Subcutaneous abdominal adipose tissue (tissue), 5 donors: Measurements from ENCODE around the gene ZNF326.

ENCODE experiments used
- H3K27ac ChIP-seq: one replicate; pipeline ENCODE4 v1.7.0; 2013; ENCODE audit warnings: low read depth, mild to moderate bottlenecking, inconsistent platforms, low read length, moderate library complexity
- H3K27me3 ChIP-seq, 5 donors: one replicate each; pipeline ENCODE4 v1.7.0; 2013; ENCODE audit warnings: low read length in 5 of 5, inconsistent platforms in 1 of 5; ENCODE audit not compliant: control insufficient read depth in 5 of 5, insufficient read depth in 4 of 5
- H3K36me3 ChIP-seq, 5 donors: one replicate each; pipeline ENCODE4 v1.7.0; 2013; ENCODE audit warnings: low read length in 5 of 5; ENCODE audit not compliant: control insufficient read depth in 5 of 5, insufficient read depth in 5 of 5
- H3K4me1 ChIP-seq, 5 donors: one replicate each; pipeline ENCODE4 v1.7.0; 2013; ENCODE audit warnings: low read length in 5 of 5, mild to moderate bottlenecking in 3 of 5, moderate library complexity in 1 of 5; ENCODE audit not compliant: control insufficient read depth in 5 of 5, insufficient read depth in 5 of 5
- H3K4me3 ChIP-seq, 5 donors: one replicate each; pipeline ENCODE4 v1.7.0; 2013; ENCODE audit warnings: low read length in 5 of 5, low read depth in 1 of 5
- H3K9ac ChIP-seq, 5 donors: one replicate each; pipeline ENCODE4 v1.7.0; 2013; ENCODE audit warnings: low read length in 5 of 5, mild to moderate bottlenecking in 4 of 5, moderate library complexity in 3 of 5
- H3K9me3 ChIP-seq, 5 donors: one replicate each; pipeline ENCODE4 v1.7.0; 2013; ENCODE audit warnings: low read length in 5 of 5; ENCODE audit not compliant: control insufficient read depth in 5 of 5
- donor health status: healthy.
- donor health status: healthy.
- donor health status: healthy.
- donor health status: healthy.
- donor health status: healthy.

Gene ZNF326

GRCh38 chr1:89953929-89954328 lies 41.0 kb upstream of the ZNF326 start:
- no peaks in the 10 kb centered on the region for H3K27me3 ChIP-seq
- H3K27ac ChIP-seq: no peak overlapping the region
- H3K4me3 ChIP-seq: no peak overlapping the region
- H3K9ac ChIP-seq: no peak overlapping the region
- H3K4me1 ChIP-seq: no peaks in the 10 kb centered on the region
- H3K9me3 ChIP-seq: no peaks in the 10 kb centered on the region
- H3K36me3 ChIP-seq: no peaks in the 10 kb centered on the region

- H3K4me1 ChIP-seq: no peaks in the 10 kb centered on the region
- H3K27ac ChIP-seq: no peak overlapping the region
- H3K36me3 ChIP-seq: no peaks in the 10 kb centered on the region
- H3K9ac ChIP-seq: no peak overlapping the region
- no peaks in the 10 kb centered on the region for H3K9me3 ChIP-seq
- H3K4me3 ChIP-seq: no peak overlapping the region
- no peaks in the 10 kb centered on the region for H3K27me3 ChIP-seq
Measured at GRCh38 chr1:89954401-89954800, 40.5 kb upstream of the ZNF326 start.

- H3K9me3 ChIP-seq: no peaks in the 10 kb centered on the region
- H3K36me3 ChIP-seq: no peaks in the 10 kb centered on the region
- no peaks in the 10 kb centered on the region for H3K4me1 ChIP-seq
- H3K4me3 ChIP-seq: no peak overlapping the region
- no peak overlapping the region for H3K27ac ChIP-seq
- H3K9ac ChIP-seq: no peak overlapping the region
- H3K27me3 ChIP-seq: no peaks in the 10 kb centered on the region
Measured at GRCh38 chr1:89955311-89956205, 39.4 kb upstream of the ZNF326 start.

- no peak overlapping the region for H3K27ac ChIP-seq
- no peaks in the 10 kb centered on the region for H3K27me3 ChIP-seq
- no peak overlapping the region for H3K4me3 ChIP-seq
- H3K4me1 ChIP-seq: peaks cover 0 to 4% (median 0%) of the 10 kb centered on the region in 5 donors
- H3K9me3 ChIP-seq: no peaks in the 10 kb centered on the region
- H3K36me3 ChIP-seq: no peaks in the 10 kb centered on the region
- no peak overlapping the region for H3K9ac ChIP-seq
Measured at GRCh38 chr1:89957107-89957506, 37.8 kb upstream of the ZNF326 start.

- Histone ChIP-seq H3K27me3 (no peaks in the 10 kb centered on the region), H3K27ac (no peak overlapping the region), H3K4me1 (peaks cover 0 to 4% (median 0%) of the 10 kb centered on the region in 5 donors), H3K9ac (no peak overlapping the region), H3K4me3 (no peak overlapping the region), H3K9me3 (peaks cover 0 to 2% (median 0%) of the 10 kb centered on the region in 5 donors), H3K36me3 (no peaks in the 10 kb centered on the region)
Measured at GRCh38 chr1:89958851-89959654, 35.9 kb upstream of the ZNF326 start.

GRCh38 chr1:89959719-89960118 lies 35.2 kb upstream of the ZNF326 start:
- no peaks in the 10 kb centered on the region for H3K27me3 ChIP-seq
- no peak overlapping the region for H3K9ac ChIP-seq
- no peaks in the 10 kb centered on the region for H3K36me3 ChIP-seq
- peaks cover 0 to 4% (median 0%) of the 10 kb centered on the region in 5 donors for H3K4me1 ChIP-seq
- no peak overlapping the region for H3K4me3 ChIP-seq
- peaks cover 0 to 2% (median 0%) of the 10 kb centered on the region in 5 donors for H3K9me3 ChIP-seq
- H3K27ac ChIP-seq: no peak overlapping the region

GRCh38 chr1:89962024-89962741 lies 32.7 kb upstream of the ZNF326 start:
- peaks cover 0 to 2% (median 0%) of the 10 kb centered on the region in 5 donors for H3K9me3 ChIP-seq
- peaks cover 0 to 9% (median 0%) of the 10 kb centered on the region in 5 donors for H3K4me1 ChIP-seq
- H3K27ac ChIP-seq: no peak overlapping the region
- H3K27me3 ChIP-seq: no peaks in the 10 kb centered on the region
- H3K9ac ChIP-seq: no peak overlapping the region
- no peak overlapping the region for H3K4me3 ChIP-seq
- H3K36me3 ChIP-seq: no peaks in the 10 kb centered on the region

- Histone ChIP-seq H3K4me3 (no peak overlapping the region), H3K27ac (no peak overlapping the region), H3K4me1 (peaks cover 0 to 9% (median 0%) of the 10 kb centered on the region in 5 donors), H3K9me3 (peaks cover 0 to 2% (median 0%) of the 10 kb centered on the region in 5 donors), H3K9ac (no peak overlapping the region), H3K36me3 (no peaks in the 10 kb centered on the region), H3K27me3 (no peaks in the 10 kb centered on the region)
Measured at GRCh38 chr1:89962742-89963075, 32.2 kb upstream of the ZNF326 start.

- peaks cover 0 to 2% (median 0%) of the 10 kb centered on the region in 5 donors for H3K9me3 ChIP-seq
- no peaks in the 10 kb centered on the region for H3K36me3 ChIP-seq
- no peaks in the 10 kb centered on the region for H3K27me3 ChIP-seq
- no peak overlapping the region for H3K9ac ChIP-seq
- peaks cover 0 to 9% (median 0%) of the 10 kb centered on the region in 5 donors for H3K4me1 ChIP-seq
- no peak overlapping the region for H3K27ac ChIP-seq
- no peak overlapping the region for H3K4me3 ChIP-seq
Measured at GRCh38 chr1:89965193-89965768, 29.6 kb upstream of the ZNF326 start.
